ENCODE data around the gene PTPRM. TPM values are rescaled to one million over a fixed set of nuclear protein-coding genes. Genes with fewer than 3 reads are reported as not detected.

Gene PTPRM
- total RNA-seq, 2 experiments from 2014 or later, result 2.1 to 3.0 TPM

DNA sequence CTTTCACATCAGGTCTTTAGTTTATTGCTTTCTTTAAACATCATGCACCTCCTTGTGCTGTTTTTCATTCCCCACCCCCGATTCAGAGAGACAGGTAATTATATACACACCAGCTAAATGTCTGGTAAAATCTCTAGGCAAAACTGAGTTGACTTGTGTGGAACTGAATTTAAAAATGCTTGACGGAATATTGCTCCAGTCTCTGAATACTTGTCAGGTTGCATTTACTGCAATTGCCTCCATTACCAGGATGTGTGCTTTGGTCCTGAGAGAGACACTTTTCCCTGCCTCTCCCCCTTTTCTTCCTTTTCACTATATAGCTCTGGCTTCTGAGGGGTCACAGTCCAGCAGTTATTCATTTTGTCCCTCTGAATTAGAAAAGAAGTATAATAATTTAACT is 104.0 kb downstream of the PTPRM start:
- Mint-ChIP-seq H3K27me3 (no peaks in the 10 kb centered on the region), H3K4me1 (ENCODE audit: low read depth) (no peaks in the 10 kb centered on the region), H3K27ac (no peak overlapping the region), H3K36me3 (ENCODE audit: low read depth) (no peaks in the 10 kb centered on the region), H3K4me3 (no peak overlapping the region), H3K9me3 (no peaks in the 10 kb centered on the region)
- ChIA-PET CTCF (no interaction called here), POLR2A (no interaction called here)
- TF ChIP-seq, protein P1, sequence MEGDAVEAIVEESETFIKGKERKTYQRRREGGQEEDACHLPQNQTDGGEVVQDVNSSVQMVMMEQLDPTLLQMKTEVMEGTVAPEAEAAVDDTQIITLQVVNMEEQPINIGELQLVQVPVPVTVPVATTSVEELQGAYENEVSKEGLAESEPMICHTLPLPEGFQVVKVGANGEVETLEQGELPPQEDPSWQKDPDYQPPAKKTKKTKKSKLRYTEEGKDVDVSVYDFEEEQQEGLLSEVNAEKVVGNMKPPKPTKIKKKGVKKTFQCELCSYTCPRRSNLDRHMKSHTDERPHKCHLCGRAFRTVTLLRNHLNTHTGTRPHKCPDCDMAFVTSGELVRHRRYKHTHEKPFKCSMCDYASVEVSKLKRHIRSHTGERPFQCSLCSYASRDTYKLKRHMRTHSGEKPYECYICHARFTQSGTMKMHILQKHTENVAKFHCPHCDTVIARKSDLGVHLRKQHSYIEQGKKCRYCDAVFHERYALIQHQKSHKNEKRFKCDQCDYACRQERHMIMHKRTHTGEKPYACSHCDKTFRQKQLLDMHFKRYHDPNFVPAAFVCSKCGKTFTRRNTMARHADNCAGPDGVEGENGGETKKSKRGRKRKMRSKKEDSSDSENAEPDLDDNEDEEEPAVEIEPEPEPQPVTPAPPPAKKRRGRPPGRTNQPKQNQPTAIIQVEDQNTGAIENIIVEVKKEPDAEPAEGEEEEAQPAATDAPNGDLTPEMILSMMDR (IDR thresholded peaks at IDR 0.05), result no peak
- ATAC-seq (no peak), DNase-seq (no peak)
- intact Hi-C loops (cut with micrococcal nuclease), result no loop called here

DNA sequence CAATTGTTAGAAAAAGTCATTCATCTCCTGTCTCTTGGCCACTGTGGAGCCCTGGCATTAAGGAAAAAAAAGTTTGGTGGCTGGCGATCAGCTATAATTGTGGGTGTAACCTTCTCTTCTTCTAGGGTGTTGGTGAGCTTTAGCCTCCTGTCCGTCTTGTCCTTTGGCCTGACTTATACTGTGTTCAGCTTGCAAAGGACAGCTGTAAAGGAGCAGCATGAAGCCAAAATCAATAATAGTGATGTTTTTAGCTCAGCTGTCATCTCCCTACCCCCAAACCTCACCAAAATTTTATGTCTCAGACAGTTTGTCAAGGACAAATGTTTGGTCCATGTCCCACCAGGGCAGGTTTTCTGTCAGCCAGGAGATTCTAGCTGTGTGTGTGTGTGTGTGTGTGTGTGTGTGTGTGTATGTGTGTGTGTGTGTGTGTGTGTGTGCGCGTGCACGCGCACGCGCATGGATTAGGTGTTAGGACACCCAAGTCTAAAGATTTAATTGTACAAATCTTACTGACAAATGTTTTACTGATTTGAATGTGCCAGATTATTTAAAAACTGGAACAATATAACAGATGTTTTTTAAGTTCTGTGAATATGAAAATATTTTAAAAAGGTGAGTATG is 109.2 kb downstream of the PTPRM start:
- intact Hi-C loops (cut with micrococcal nuclease), result no loop called here
- Mint-ChIP-seq H3K36me3 (ENCODE audit: low read depth) (no peaks in the 10 kb centered on the region), H3K9me3 (no peaks in the 10 kb centered on the region), H3K27me3 (no peaks in the 10 kb centered on the region), H3K4me3 (no peak overlapping the region), H3K27ac (no peak overlapping the region), H3K4me1 (ENCODE audit: low read depth) (no peaks in the 10 kb centered on the region)
- CTCF ChIA-PET, result no interaction called here
- POLR2A ChIA-PET, result no interaction called here
- no peak for DNase-seq
- ATAC-seq, result no peak
- TF ChIP-seq, protein P1 (IDR thresholded peaks at IDR 0.05), result no peak

DNA sequence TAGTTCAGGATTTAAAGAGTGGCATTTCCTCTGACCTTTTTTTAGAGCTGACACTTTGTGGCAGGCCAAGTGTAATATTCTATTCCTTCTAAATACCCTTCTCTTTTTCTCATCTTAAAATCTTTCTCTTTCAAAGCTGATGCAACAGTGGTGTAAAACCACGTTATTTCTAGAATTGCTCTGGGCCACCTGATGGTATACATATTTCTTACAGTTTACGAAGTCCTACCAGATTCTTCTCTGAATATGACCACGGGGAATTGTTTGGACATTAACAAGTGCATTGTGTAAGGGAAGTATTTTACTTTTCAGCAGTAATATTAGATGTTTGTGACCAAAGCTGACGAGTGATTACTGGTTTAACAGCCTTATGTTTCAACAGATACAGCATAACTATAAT is 109.9 kb downstream of the PTPRM start:
- POLR2A ChIA-PET, result no interaction called here
- Mint-ChIP-seq H3K9me3 (no peaks in the 10 kb centered on the region), H3K4me3 (no peak overlapping the region), H3K27ac (no peak overlapping the region), H3K27me3 (no peaks in the 10 kb centered on the region), H3K4me1 (ENCODE audit: low read depth) (no peaks in the 10 kb centered on the region), H3K36me3 (ENCODE audit: low read depth) (no peaks in the 10 kb centered on the region)
- CTCF ChIA-PET, result interaction anchor here (0.6 kb wide), 1 partner anchor 145 kb away, joined by 3 read pairs; no protein-coding TSS in a partner anchor
- no peak for ATAC-seq
- no peak for DNase-seq
- TF ChIP-seq, protein P1 (IDR thresholded peaks at IDR 0.05), result no peak
- intact Hi-C loops (cut with micrococcal nuclease), result no loop called here

DNA sequence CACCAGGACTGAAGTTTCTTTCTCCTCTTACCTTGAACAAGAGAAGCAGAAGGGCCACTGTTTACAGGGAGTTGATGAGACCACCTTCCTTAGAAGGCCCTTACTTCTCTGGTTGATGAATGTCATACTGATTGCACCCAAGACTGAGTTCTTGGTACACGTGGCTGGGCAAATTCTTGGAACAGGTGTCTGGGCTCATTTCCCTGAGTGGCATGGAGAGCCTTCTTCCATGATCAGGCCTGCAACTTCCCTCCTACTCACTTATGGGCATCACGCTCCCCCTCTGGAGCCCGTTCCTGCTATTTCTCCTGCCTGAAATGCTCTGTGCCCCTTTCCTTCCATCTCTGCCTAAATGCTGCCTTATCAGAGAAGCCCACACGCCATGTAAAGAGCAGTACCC is 110.3 kb downstream of the PTPRM start:
- Mint-ChIP-seq H3K9me3 (no peaks in the 10 kb centered on the region), H3K4me1 (ENCODE audit: low read depth) (no peaks in the 10 kb centered on the region), H3K27ac (no peak overlapping the region), H3K27me3 (no peaks in the 10 kb centered on the region), H3K4me3 (no peak overlapping the region), H3K36me3 (ENCODE audit: low read depth) (no peaks in the 10 kb centered on the region)
- POLR2A ChIA-PET, result no interaction called here
- ATAC-seq (no peak), DNase-seq (no peak)
- CTCF ChIA-PET, result interaction anchor here (0.6 kb wide), 1 partner anchor 145 kb away, joined by 3 read pairs; no protein-coding TSS in a partner anchor
- intact Hi-C loops (cut with micrococcal nuclease), result no loop called here
- TF ChIP-seq, protein P1 (IDR thresholded peaks at IDR 0.05), result no peak

DNA sequence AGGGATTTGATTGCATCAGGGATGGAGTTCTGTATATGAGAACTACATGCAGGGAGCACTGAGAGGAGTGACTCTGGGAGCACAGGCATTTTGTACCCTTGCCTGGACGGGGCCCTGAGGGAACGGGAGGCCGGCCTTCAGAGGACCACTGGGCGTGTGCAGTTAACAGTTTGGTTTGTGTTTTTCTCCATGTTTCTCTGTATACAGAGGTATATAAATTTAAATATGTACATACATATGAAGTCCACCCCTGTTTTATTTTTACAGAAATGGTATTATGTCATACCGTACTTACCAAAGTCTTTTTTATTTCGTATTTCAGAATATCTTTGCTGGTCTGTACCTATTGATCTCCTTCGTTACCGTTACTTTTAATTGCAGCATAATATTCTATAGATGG is 111.3 kb downstream of the PTPRM start:
- TF ChIP-seq, protein P1 (IDR thresholded peaks at IDR 0.05), result no peak
- Mint-ChIP-seq H3K4me1 (ENCODE audit: low read depth) (no peaks in the 10 kb centered on the region), H3K27ac (no peak overlapping the region), H3K9me3 (no peaks in the 10 kb centered on the region), H3K4me3 (no peak overlapping the region), H3K27me3 (no peaks in the 10 kb centered on the region), H3K36me3 (ENCODE audit: low read depth) (no peaks in the 10 kb centered on the region)
- intact Hi-C loops (cut with micrococcal nuclease), result no loop called here
- no peak for DNase-seq
- CTCF ChIA-PET, result no interaction called here
- POLR2A ChIA-PET, result no interaction called here
- ATAC-seq, result no peak

All from activated CD8-positive, alpha-beta T cell treated with anti-CD3 and anti-CD28 coated beads for 36 hours (primary cell).